GM23338 (cell line): ENCODE measurements around the gene ACO1. TPM values are rescaled to one million over a fixed set of nuclear protein-coding genes. Genes with fewer than 3 reads are reported as not detected.

ENCODE experiments used
- ATAC-seq: fragments of 200-7000 bp; cut with Tn5 transposase; 3 replicates; pipeline ENCODE4 v1.9.1; 2020
- DNase-seq: peaks from one replicate; pipeline ENCODE4 v3.0.0-alpha.2; 2015; ENCODE audit warnings: low spot score
- H2AFZ ChIP-seq: fragments of 200-600 bp; sonication (generic); 2 replicates; pipeline ENCODE4 v1.8.0; 2016; ENCODE audit warnings: antibody characterized with exemption, mild to moderate bottlenecking, moderate library complexity
- H3F3A ChIP-seq: fragments of 200-600 bp; sonication (generic); replicated peaks from 2 replicates; pipeline ENCODE4 v1.8.0; 2017; ENCODE audit warnings: antibody characterized with exemption, mixed run types, low read depth
- H3K27ac ChIP-seq: fragments of 200-600 bp; sonication (generic); 2 replicates; pipeline ENCODE4 v1.6.1; 2016; ENCODE audit warnings: low read depth
- H3K27me3 ChIP-seq: fragments of 200-600 bp; sonication (generic); 2 replicates; pipeline ENCODE4 v1.8.0; 2016; ENCODE audit warnings: mild to moderate bottlenecking, mixed run types, moderate library complexity; ENCODE audit not compliant: insufficient read depth
- H3K36me3 ChIP-seq: fragments of 200-600 bp; sonication (generic); 2 replicates; pipeline ENCODE4 v1.8.0; 2016; ENCODE audit warnings: mild to moderate bottlenecking; ENCODE audit not compliant: insufficient read depth
- H3K4me1 ChIP-seq: fragments of 200-600 bp; sonication (generic); 2 replicates; pipeline ENCODE4 v1.8.0; 2016; ENCODE audit warnings: mild to moderate bottlenecking, moderate library complexity; ENCODE audit not compliant: insufficient read depth
- H3K4me2 ChIP-seq: fragments of 200-600 bp; sonication (generic); 2 replicates; pipeline ENCODE4 v1.7.1; 2017; ENCODE audit warnings: mixed run types
- H3K4me3 ChIP-seq: fragments of 200-600 bp; sonication (generic); 2 replicates; pipeline ENCODE4 v1.6.1; 2016; ENCODE audit warnings: mixed run types
- H3K79me2 ChIP-seq: fragments of 200-600 bp; sonication (generic); replicated peaks from 2 replicates; pipeline ENCODE4 v1.8.0; 2017; ENCODE audit warnings: mild to moderate bottlenecking; ENCODE audit not compliant: insufficient read depth
- H3K9me2 ChIP-seq: fragments of 200-600 bp; sonication (generic); 2 replicates; pipeline ENCODE4 v1.8.0; 2017; ENCODE audit not compliant: insufficient read depth
- H4K20me1 ChIP-seq: fragments of 200-600 bp; sonication (generic); replicated peaks from 2 replicates; pipeline ENCODE4 v1.8.0; 2017; ENCODE audit warnings: mild to moderate bottlenecking; ENCODE audit not compliant: insufficient read depth
- H3K27ac Mint-ChIP-seq: 2 replicates; pipeline ENCODE4 v1.8.0; 2020; ENCODE audit warnings: inconsistent platforms, mild to moderate bottlenecking, moderate library complexity, mixed read lengths
- H3K27me3 Mint-ChIP-seq: 3 replicates; pipeline ENCODE4 v1.8.0; 2022; ENCODE audit warnings: low read depth, mild to moderate bottlenecking, moderate library complexity, mixed read lengths, inconsistent platforms; ENCODE audit not compliant: insufficient read depth, poor library complexity
- H3K36me3 Mint-ChIP-seq: 3 replicates; pipeline ENCODE4 v1.8.0; 2021; ENCODE audit warnings: low read depth, mild to moderate bottlenecking, inconsistent platforms, moderate library complexity, mixed read lengths
- H3K4me1 Mint-ChIP-seq: 3 replicates; pipeline ENCODE4 v1.8.0; 2020; ENCODE audit warnings: mild to moderate bottlenecking, inconsistent platforms, mixed read lengths
- H3K4me3 Mint-ChIP-seq: 3 replicates; pipeline ENCODE4 v1.8.0; 2021; ENCODE audit warnings: moderate library complexity, mild to moderate bottlenecking, inconsistent platforms, mixed read lengths
- H3K9me3 Mint-ChIP-seq: 3 replicates; pipeline ENCODE4 v1.8.0; 2020; ENCODE audit warnings: moderate library complexity, mild to moderate bottlenecking, inconsistent platforms, mixed read lengths
- CREB1 ChIP-seq: fragments of 250-450 bp; sonication (Bioruptor Pico); IDR thresholded peaks from 2 replicates; pipeline ENCODE4 v1.5.0; 2020; ENCODE audit warnings: low read depth, mild to moderate bottlenecking, moderate library complexity
- ETS1 ChIP-seq: IDR thresholded peaks from 2 replicates; pipeline ENCODE4 v1.6.1; 2016; ENCODE audit warnings: antibody characterized with exemption
- EZH2 ChIP-seq: fragments of 200-600 bp; sonication (generic); IDR thresholded peaks from one replicate; pipeline ENCODE4 v1.8.0; 2017; ENCODE audit warnings: antibody characterized with exemption, mild to moderate bottlenecking, low read depth; ENCODE audit not compliant: unreplicated experiment
- EZH2phosphoT487 ChIP-seq: fragments of 200-600 bp; sonication (generic); IDR thresholded peaks from one replicate; pipeline ENCODE4 v1.8.1; 2018; ENCODE audit warnings: antibody characterized with exemption; ENCODE audit not compliant: unreplicated experiment
- JUNB ChIP-seq: IDR thresholded peaks from one replicate; pipeline ENCODE4 v1.6.1; 2016; ENCODE audit warnings: antibody characterized with exemption; ENCODE audit not compliant: unreplicated experiment
- NANOG ChIP-seq: IDR thresholded peaks from 2 replicates; pipeline ENCODE4 v1.6.1; 2016; ENCODE audit warnings: antibody characterized with exemption, borderline replicate concordance
- POLR2AphosphoS5 ChIP-seq: IDR thresholded peaks from 2 replicates; pipeline ENCODE4 v1.6.1; 2016; ENCODE audit warnings: antibody characterized with exemption, low read depth
- REST ChIP-seq: IDR thresholded peaks from one replicate; pipeline ENCODE4 v1.6.1; 2018; ENCODE audit warnings: antibody characterized with exemption; ENCODE audit not compliant: unreplicated experiment
- ZNF114 ChIP-seq: fragments of 250-450 bp; sonication (Bioruptor Pico); IDR thresholded peaks from 2 replicates; pipeline ENCODE4 v1.5.0; 2020; ENCODE audit warnings: mild to moderate bottlenecking, moderate library complexity
- ZNF331 ChIP-seq: fragments of 250-450 bp; sonication (Bioruptor Pico); IDR thresholded peaks from 2 replicates; pipeline ENCODE4 v1.5.0; 2020; ENCODE audit warnings: low read depth, mild to moderate bottlenecking, moderate library complexity
- polyA plus RNA-seq: library from polyadenylated mRNA; unstranded; fragments of >200 nt; fragmentation: Nextera tagmentation; extraction: Ambion mirVana; gene quantifications from 2 replicates; pipeline ENCODE4 v1.2.1, GENCODE V29; 2016
- total RNA-seq: library from RNA; depleted of rRNA; stranded (reverse); fragments of >200 nt; shearing (Covaris generic); gene quantifications from 2 replicates; pipeline ENCODE4 v1.2.3, GENCODE V29; 2014
- TF ChIP-seq, protein P1 (sequence below): fragments of 250-450 bp; sonication (Bioruptor Pico); IDR thresholded peaks from 2 replicates; pipeline ENCODE4 v1.5.0; 2020; ENCODE audit warnings: mild to moderate bottlenecking, moderate library complexity
- TF ChIP-seq, protein P2 (sequence below), 2 experiments: fragments of 200-600 bp in 1 of 2; sonication (generic) in 1 of 2; conservative IDR thresholded peaks; 2 replicates each; pipeline versions ENCODE4 v1.5.1 to v1.6.1; 2016 to 2017; ENCODE audit warnings: antibody characterized with exemption in 2 of 2, low read depth in 2 of 2, mild to moderate bottlenecking in 2 of 2, moderate library complexity in 1 of 2

Gene ACO1
- total and polyA plus RNA-seq, 2 experiments from 2014 or later, result 16.6 to 41.0 TPM

- H3K27me3 ChIP-seq, result no peaks in the 10 kb centered on the region
- H3K9me2 ChIP-seq, result no peaks in the 10 kb centered on the region
- H3K4me1 ChIP-seq, result no peaks in the 10 kb centered on the region
- H3K27ac Mint-ChIP-seq, result no peak overlapping the region
- DNase-seq (no peak), ATAC-seq (no peak)
- no peak overlapping the region for H3K27ac ChIP-seq
- no peaks in the 10 kb centered on the region for H3K79me2 ChIP-seq
- H3K27me3 Mint-ChIP-seq, result no peaks in the 10 kb centered on the region
- no peak overlapping the region for H3K4me3 Mint-ChIP-seq
- 0 out of 2 replicates have a peak, but pooled peaks cover 4% of the 10 kb centered on the region for H4K20me1 ChIP-seq
- TF ChIP-seq REST, result no peak
- TF ChIP-seq, protein P1, sequence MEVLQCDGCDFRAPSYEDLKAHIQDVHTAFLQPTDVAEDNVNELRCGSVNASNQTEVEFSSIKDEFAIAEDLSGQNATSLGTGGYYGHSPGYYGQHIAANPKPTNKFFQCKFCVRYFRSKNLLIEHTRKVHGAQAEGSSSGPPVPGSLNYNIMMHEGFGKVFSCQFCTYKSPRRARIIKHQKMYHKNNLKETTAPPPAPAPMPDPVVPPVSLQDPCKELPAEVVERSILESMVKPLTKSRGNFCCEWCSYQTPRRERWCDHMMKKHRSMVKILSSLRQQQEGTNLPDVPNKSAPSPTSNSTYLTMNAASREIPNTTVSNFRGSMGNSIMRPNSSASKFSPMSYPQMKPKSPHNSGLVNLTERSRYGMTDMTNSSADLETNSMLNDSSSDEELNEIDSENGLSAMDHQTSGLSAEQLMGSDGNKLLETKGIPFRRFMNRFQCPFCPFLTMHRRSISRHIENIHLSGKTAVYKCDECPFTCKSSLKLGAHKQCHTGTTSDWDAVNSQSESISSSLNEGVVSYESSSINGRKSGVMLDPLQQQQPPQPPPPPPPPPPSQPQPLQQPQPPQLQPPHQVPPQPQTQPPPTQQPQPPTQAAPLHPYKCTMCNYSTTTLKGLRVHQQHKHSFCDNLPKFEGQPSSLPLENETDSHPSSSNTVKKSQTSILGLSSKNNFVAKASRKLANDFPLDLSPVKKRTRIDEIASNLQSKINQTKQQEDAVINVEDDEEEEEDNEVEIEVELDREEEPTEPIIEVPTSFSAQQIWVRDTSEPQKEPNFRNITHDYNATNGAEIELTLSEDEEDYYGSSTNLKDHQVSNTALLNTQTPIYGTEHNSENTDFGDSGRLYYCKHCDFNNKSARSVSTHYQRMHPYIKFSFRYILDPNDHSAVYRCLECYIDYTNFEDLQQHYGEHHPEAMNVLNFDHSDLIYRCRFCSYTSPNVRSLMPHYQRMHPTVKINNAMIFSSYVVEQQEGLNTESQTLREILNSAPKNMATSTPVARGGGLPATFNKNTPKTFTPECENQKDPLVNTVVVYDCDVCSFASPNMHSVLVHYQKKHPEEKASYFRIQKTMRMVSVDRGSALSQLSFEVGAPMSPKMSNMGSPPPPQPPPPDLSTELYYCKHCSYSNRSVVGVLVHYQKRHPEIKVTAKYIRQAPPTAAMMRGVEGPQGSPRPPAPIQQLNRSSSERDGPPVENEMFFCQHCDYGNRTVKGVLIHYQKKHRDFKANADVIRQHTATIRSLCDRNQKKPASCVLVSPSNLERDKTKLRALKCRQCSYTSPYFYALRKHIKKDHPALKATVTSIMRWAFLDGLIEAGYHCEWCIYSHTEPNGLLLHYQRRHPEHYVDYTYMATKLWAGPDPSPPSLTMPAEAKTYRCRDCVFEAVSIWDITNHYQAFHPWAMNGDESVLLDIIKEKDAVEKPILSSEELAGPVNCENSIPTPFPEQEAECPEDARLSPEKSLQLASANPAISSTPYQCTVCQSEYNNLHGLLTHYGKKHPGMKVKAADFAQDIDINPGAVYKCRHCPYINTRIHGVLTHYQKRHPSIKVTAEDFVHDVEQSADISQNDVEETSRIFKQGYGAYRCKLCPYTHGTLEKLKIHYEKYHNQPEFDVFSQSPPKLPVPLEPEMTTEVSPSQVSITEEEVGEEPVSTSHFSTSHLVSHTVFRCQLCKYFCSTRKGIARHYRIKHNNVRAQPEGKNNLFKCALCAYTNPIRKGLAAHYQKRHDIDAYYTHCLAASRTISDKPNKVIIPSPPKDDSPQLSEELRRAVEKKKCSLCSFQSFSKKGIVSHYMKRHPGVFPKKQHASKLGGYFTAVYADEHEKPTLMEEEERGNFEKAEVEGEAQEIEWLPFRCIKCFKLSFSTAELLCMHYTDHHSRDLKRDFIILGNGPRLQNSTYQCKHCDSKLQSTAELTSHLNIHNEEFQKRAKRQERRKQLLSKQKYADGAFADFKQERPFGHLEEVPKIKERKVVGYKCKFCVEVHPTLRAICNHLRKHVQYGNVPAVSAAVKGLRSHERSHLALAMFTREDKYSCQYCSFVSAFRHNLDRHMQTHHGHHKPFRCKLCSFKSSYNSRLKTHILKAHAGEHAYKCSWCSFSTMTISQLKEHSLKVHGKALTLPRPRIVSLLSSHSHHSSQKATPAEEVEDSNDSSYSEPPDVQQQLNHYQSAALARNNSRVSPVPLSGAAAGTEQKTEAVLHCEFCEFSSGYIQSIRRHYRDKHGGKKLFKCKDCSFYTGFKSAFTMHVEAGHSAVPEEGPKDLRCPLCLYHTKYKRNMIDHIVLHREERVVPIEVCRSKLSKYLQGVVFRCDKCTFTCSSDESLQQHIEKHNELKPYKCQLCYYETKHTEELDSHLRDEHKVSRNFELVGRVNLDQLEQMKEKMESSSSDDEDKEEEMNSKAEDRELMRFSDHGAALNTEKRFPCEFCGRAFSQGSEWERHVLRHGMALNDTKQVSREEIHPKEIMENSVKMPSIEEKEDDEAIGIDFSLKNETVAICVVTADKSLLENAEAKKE (CRISPR knock-in tag), result no peak
- no peak for TF ChIP-seq EZH2phosphoT487
- TF ChIP-seq, protein P2, sequence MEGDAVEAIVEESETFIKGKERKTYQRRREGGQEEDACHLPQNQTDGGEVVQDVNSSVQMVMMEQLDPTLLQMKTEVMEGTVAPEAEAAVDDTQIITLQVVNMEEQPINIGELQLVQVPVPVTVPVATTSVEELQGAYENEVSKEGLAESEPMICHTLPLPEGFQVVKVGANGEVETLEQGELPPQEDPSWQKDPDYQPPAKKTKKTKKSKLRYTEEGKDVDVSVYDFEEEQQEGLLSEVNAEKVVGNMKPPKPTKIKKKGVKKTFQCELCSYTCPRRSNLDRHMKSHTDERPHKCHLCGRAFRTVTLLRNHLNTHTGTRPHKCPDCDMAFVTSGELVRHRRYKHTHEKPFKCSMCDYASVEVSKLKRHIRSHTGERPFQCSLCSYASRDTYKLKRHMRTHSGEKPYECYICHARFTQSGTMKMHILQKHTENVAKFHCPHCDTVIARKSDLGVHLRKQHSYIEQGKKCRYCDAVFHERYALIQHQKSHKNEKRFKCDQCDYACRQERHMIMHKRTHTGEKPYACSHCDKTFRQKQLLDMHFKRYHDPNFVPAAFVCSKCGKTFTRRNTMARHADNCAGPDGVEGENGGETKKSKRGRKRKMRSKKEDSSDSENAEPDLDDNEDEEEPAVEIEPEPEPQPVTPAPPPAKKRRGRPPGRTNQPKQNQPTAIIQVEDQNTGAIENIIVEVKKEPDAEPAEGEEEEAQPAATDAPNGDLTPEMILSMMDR (conservative IDR thresholded peaks at IDR 0.05; ENCODE audit: low read depth in 2 of 2), result no peak
- TF ChIP-seq JUNB, result no peak
- TF ChIP-seq POLR2AphosphoS5, result no peak
- no peak for TF ChIP-seq ZNF114 (CRISPR knock-in tag)
- no peak for TF ChIP-seq NANOG
- TF ChIP-seq ETS1, result no peak
- TF ChIP-seq CREB1 (CRISPR knock-in tag), result no peak
- TF ChIP-seq ZNF331, result no peak
- no peak for TF ChIP-seq EZH2
- no peak overlapping the region for H2AFZ ChIP-seq
- no peaks in the 10 kb centered on the region for H3F3A ChIP-seq
- H3K36me3 Mint-ChIP-seq, result peaks cover 29% of the 10 kb centered on the region
- H3K4me1 Mint-ChIP-seq, result no peaks in the 10 kb centered on the region
- H3K36me3 ChIP-seq, result peaks cover 4% of the 10 kb centered on the region
- H3K9me3 Mint-ChIP-seq, result no peaks in the 10 kb centered on the region
- no peak overlapping the region for H3K4me2 ChIP-seq
- H3K4me3 ChIP-seq, result no peak overlapping the region
Observed at GRCh38 chr9:32427111-32427873, 42.8 kb downstream of the ACO1 start.
